Endothelial cell (in vitro differentiated cells): ENCODE data around the gene RALGPS1. TPM values are rescaled to one million over a fixed set of nuclear protein-coding genes. Genes with fewer than 3 reads are reported as not detected.

ENCODE experiments used
- DNase-seq: peaks from one replicate; pipeline ENCODE4 v3.0.0; 2021; ENCODE audit warnings: low spot score
- H3K27ac Mint-ChIP-seq: one replicate; pipeline ENCODE4 v1.8.0; 2021; ENCODE audit warnings: mixed read lengths, inconsistent platforms; ENCODE audit not compliant: unreplicated experiment
- H3K27me3 Mint-ChIP-seq: one replicate; pipeline ENCODE4 v1.8.0; 2021; ENCODE audit warnings: mild to moderate bottlenecking, moderate library complexity, mixed read lengths, inconsistent platforms; ENCODE audit not compliant: unreplicated experiment
- H3K36me3 Mint-ChIP-seq: one replicate; pipeline ENCODE4 v1.8.0; 2021; ENCODE audit warnings: mild to moderate bottlenecking, low read depth, mixed read lengths, inconsistent platforms; ENCODE audit not compliant: unreplicated experiment
- H3K4me1 Mint-ChIP-seq: one replicate; pipeline ENCODE4 v1.8.0; 2021; ENCODE audit warnings: mild to moderate bottlenecking, mixed read lengths, inconsistent platforms; ENCODE audit not compliant: unreplicated experiment
- H3K4me3 Mint-ChIP-seq: one replicate; pipeline ENCODE4 v1.8.0; 2021; ENCODE audit warnings: mild to moderate bottlenecking, mixed read lengths, inconsistent platforms; ENCODE audit not compliant: unreplicated experiment
- H3K9me3 Mint-ChIP-seq: one replicate; pipeline ENCODE4 v1.8.0; 2021; ENCODE audit warnings: mixed read lengths, inconsistent platforms; ENCODE audit not compliant: unreplicated experiment
- CTCF ChIP-seq: fragments of 200-600 bp; sonication (generic); IDR thresholded peaks from one replicate; pipeline ENCODE4 v1.5.0; 2021; ENCODE audit warnings: antibody characterized with exemption; ENCODE audit not compliant: unreplicated experiment
- total RNA-seq: library from RNA; stranded (reverse); fragmentation: NEBNext Ultra II Directional; extraction: Animal tissue kit (Norgen Biotek cat#: 25700); gene quantifications from one replicate; pipeline ENCODE4 v1.2.1, GENCODE V29; 2021; ENCODE audit not compliant: unreplicated experiment

Gene RALGPS1
- total RNA-seq, 1 donor from 2014 or later: 6.4 TPM

- no peak overlapping the region for H3K4me3 Mint-ChIP-seq
- H3K9me3 Mint-ChIP-seq: no peaks in the 10 kb centered on the region
- H3K27me3 Mint-ChIP-seq: peaks cover 6% of the 10 kb centered on the region
- H3K36me3 Mint-ChIP-seq: no peaks in the 10 kb centered on the region
- DNase-seq: no peak
- TF ChIP-seq CTCF: no peak
- H3K27ac Mint-ChIP-seq: no peak overlapping the region
- peaks cover 6% of the 10 kb centered on the region for H3K4me1 Mint-ChIP-seq
Measured at GRCh38 chr9:127136081-127136879, 221.7 kb downstream of the RALGPS1 start.

GRCh38 chr9:127136880-127137639 lies 222.5 kb downstream of the RALGPS1 start:
- no peak overlapping the region for H3K4me3 Mint-ChIP-seq

GRCh38 chr9:127137640-127138360 lies 223.2 kb downstream of the RALGPS1 start:
- no peak for DNase-seq
- Mint-ChIP-seq H3K4me1 (peaks cover 7% of the 10 kb centered on the region), H3K27ac (no peak overlapping the region), H3K27me3 (peaks cover 6% of the 10 kb centered on the region), H3K9me3 (no peaks in the 10 kb centered on the region), H3K4me3 (no peak overlapping the region), H3K36me3 (no peaks in the 10 kb centered on the region)
- TF ChIP-seq CTCF: no peak

More at GRCh38 chr9:127136880-127137639, 222.5 kb downstream of the RALGPS1 start:
- no peak overlapping the region for H3K27ac Mint-ChIP-seq
- TF ChIP-seq CTCF: no peak
- DNase-seq: no peak
- H3K4me1 Mint-ChIP-seq: peaks cover 5% of the 10 kb centered on the region
- H3K36me3 Mint-ChIP-seq: no peaks in the 10 kb centered on the region
- H3K27me3 Mint-ChIP-seq: peaks cover 6% of the 10 kb centered on the region
- no peaks in the 10 kb centered on the region for H3K9me3 Mint-ChIP-seq

- Mint-ChIP-seq H3K27me3 (peaks cover 6% of the 10 kb centered on the region), H3K4me1 (peaks cover 5% of the 10 kb centered on the region), H3K27ac (no peak overlapping the region), H3K36me3 (no peaks in the 10 kb centered on the region), H3K4me3 (no peak overlapping the region), H3K9me3 (no peaks in the 10 kb centered on the region)
- DNase-seq: no peak
- TF ChIP-seq CTCF: no peak
Measured at GRCh38 chr9:127138444-127138843, 223.9 kb downstream of the RALGPS1 start.
